Hepatocyte (in vitro differentiated cells): ENCODE measurements around the gene NDUFB11.

ENCODE experiments used
- CTCF ChIP-seq: fragments of 200-600 bp; sonication (generic); IDR thresholded peaks from 2 replicates; pipeline ENCODE4 v1.5.1; 2016; ENCODE audit warnings: antibody characterized with exemption, mild to moderate bottlenecking; ENCODE audit not compliant: poor library complexity
- EZH2 ChIP-seq: fragments of 200-600 bp; sonication (generic); IDR thresholded peaks from 2 replicates; pipeline ENCODE4 v1.6.1; 2016; ENCODE audit warnings: antibody characterized with exemption, mild to moderate bottlenecking, borderline replicate concordance
- EZH2phosphoT487 ChIP-seq: fragments of 200-600 bp; sonication (generic); IDR thresholded peaks from one replicate; pipeline ENCODE4 v1.6.1; 2018; ENCODE audit warnings: antibody characterized with exemption, mild to moderate bottlenecking, low read depth, moderate library complexity; ENCODE audit not compliant: unreplicated experiment, severe bottlenecking

- TF ChIP-seq EZH2 (no peak), EZH2phosphoT487 (no peak), CTCF (no peak)
Measured at GRCh38 chrX:47133493-47133892, 11.0 kb downstream of the NDUFB11 start.
